Esophagus squamous epithelium (tissue), 4 donors: ENCODE measurements around the gene ADAMTS12.

Experiments
- CTCF ChIP-seq, 6 experiments: fragments of 450-650 bp in 4 of 6; fragments of 200-600 bp in 2 of 6; sonication (generic) in 2 of 6; IDR thresholded peaks; one replicate each; pipeline ENCODE4 v1.5.1; 2016 to 2019; ENCODE audit warnings: antibody characterized with exemption in 6 of 6, mild to moderate bottlenecking in 4 of 6, moderate library complexity in 4 of 6
- POLR2A ChIP-seq, 4 donors: fragments of 450-650 bp; IDR thresholded peaks; one replicate each; pipeline ENCODE4 v1.6.1; 2017; ENCODE audit warnings: antibody characterized with exemption in 4 of 4, mild to moderate bottlenecking in 4 of 4, moderate library complexity in 3 of 4

GRCh38 chr5:33810491-33811120 lies 81.2 kb downstream of the ADAMTS12 start:
- no peak for TF ChIP-seq CTCF (IDR thresholded peaks at IDR 0.05)
- TF ChIP-seq POLR2A (IDR thresholded peaks at IDR 0.05), result no peak
